Transverse colon (tissue), 4 donors: ENCODE measurements around the gene TAS2R60. TPM values are rescaled to one million over a fixed set of nuclear protein-coding genes. Genes with fewer than 3 reads are reported as not detected.

Experiments
- DNase-seq: peaks from one replicate; pipeline ENCODE4 v3.0.0-alpha.2; 2019
- H3K27ac ChIP-seq, 4 donors: fragments of 200-600 bp; sonication (generic); 2 replicates each; pipeline ENCODE4 v1.5.1; 2016 to 2018; ENCODE audit warnings: inconsistent platforms in 4 of 4
- H3K27me3 ChIP-seq: fragments of 200-600 bp; sonication (generic); 2 replicates; pipeline ENCODE4 v1.5.1; 2017; ENCODE audit warnings: inconsistent platforms
- H3K36me3 ChIP-seq, 4 donors: fragments of 200-600 bp; sonication (generic); 2 replicates each; pipeline ENCODE4 v1.5.1; 2017 to 2019; ENCODE audit warnings: inconsistent platforms in 4 of 4
- H3K4me1 ChIP-seq, 4 donors: fragments of 200-600 bp; sonication (generic); 2 replicates each; pipeline ENCODE4 v1.5.1; 2017 to 2020; ENCODE audit warnings: inconsistent platforms in 4 of 4
- H3K4me3 ChIP-seq, 4 donors: fragments of 200-600 bp; sonication (generic); 1 replicate in 1 of 4; 2 replicates in 3 of 4; pipeline versions ENCODE4 v1.5.1 to v1.6.1; 2017 to 2019; ENCODE audit warnings: inconsistent platforms in 4 of 4
- H3K9me3 ChIP-seq, 2 donors: fragments of 200-600 bp; sonication (generic); 2 replicates each; pipeline ENCODE4 v1.5.1; 2017 to 2019; ENCODE audit warnings: inconsistent platforms in 2 of 2
- CTCF ChIP-seq, 5 experiments: fragments of 200-600 bp in 3 of 5; fragments of 450-650 bp in 2 of 5; sonication (generic) in 3 of 5; IDR thresholded peaks; 1 replicate in 2 of 5; 2 replicates in 3 of 5; pipeline ENCODE4 v1.5.1; 2016 to 2017; ENCODE audit warnings: antibody characterized with exemption in 5 of 5, inconsistent platforms in 3 of 5, mild to moderate bottlenecking in 2 of 5, moderate library complexity in 1 of 5
- EP300 ChIP-seq: sonication (generic); formaldehyde crosslinking; IDR thresholded peaks from one replicate; pipeline ENCODE4 v1.6.1; 2017; ENCODE audit warnings: antibody characterized with exemption, low read depth
- POLR2A ChIP-seq: fragments of 450-650 bp; IDR thresholded peaks from one replicate; pipeline ENCODE4 v1.6.1; 2016; ENCODE audit warnings: antibody characterized with exemption, mild to moderate bottlenecking, moderate library complexity
- POLR2AphosphoS5 ChIP-seq, 3 donors: sonication (generic); formaldehyde crosslinking; IDR thresholded peaks; one replicate each; pipeline ENCODE4 v1.6.1; 2016; ENCODE audit warnings: antibody characterized with exemption in 3 of 3
- WGBS, 2 donors: methylation state at CpG; one replicate each; pipeline ENCODE4 v1.1.5; 2018; ENCODE audit warnings: low coverage in 1 of 2; 5-methylcytosine and 5-hydroxymethylcytosine counted together
- in situ Hi-C, 4 donors: fragments of 200-750 bp; cut with MboI; loops; one replicate each; pipeline versions ENCODE4 v1.15.0 to v1.15.1; 2017; ENCODE audit warnings: low sequenced_read_pairs in 3 of 4, low pct_ligation_motif_present in 1 of 4, low pct_unique_long_range_greater_than_20kb in 1 of 4
- intact Hi-C: fragments of 100-400 bp; cut with DNase I; formaldehyde crosslinking; loops from one replicate; pipeline ENCODE4 v1.15.1; 2023; ENCODE audit warnings: low total_unique reads
- total RNA-seq, 4 donors: library from RNA; depleted of rRNA; stranded (reverse); fragments of >200 nt; gene quantifications; one replicate each; pipeline ENCODE4 v1.1.0, GENCODE V29; 2016

Gene TAS2R60
- total RNA-seq, 4 donors from 2014 or later = not detected

- intact Hi-C loops = no loop called here
Measured at GRCh38 chr7:143490717-143491306, 47.6 kb downstream of the TAS2R60 start.

GRCh38 chr7:143492043-143492471 is 48.8 kb downstream of the TAS2R60 start:
- in situ Hi-C loops (loop anchor here in 1 of 4 donors (10.0 kb wide), 1 partner anchor 257 kb away; no protein-coding TSS in a partner anchor), intact Hi-C loops (no loop called here)
- Histone ChIP-seq H3K9me3 (no peaks in the 10 kb centered on the region), H3K27me3 (no peaks in the 10 kb centered on the region), H3K27ac (no peak overlapping the region), H3K4me1 (peaks cover 0 to 10% (median 2%) of the 10 kb centered on the region in 4 donors), H3K4me3 (no peak overlapping the region), H3K36me3 (no peaks in the 10 kb centered on the region)
- no peak for DNase-seq
- 73 to 84% methylated on average over 2 of the region's 2 CpGs for WGBS, 2 donors
- TF ChIP-seq POLR2A (no peak), CTCF (IDR thresholded peaks at IDR 0.05) (no peak), EP300 (no peak), POLR2AphosphoS5 (IDR thresholded peaks at IDR 0.05) (no peak)

More at GRCh38 chr7:143490717-143491306, 47.6 kb downstream of the TAS2R60 start:
- WGBS, 2 donors = 100% methylated on average over 1 of the region's 1 CpG; no CpG with 5 or more reads in 1 of the 2 donors
- Histone ChIP-seq H3K27ac (no peak overlapping the region), H3K36me3 (no peaks in the 10 kb centered on the region), H3K4me3 (no peak overlapping the region), H3K27me3 (no peaks in the 10 kb centered on the region), H3K9me3 (no peaks in the 10 kb centered on the region), H3K4me1 (peaks cover 0 to 16% (median 2%) of the 10 kb centered on the region in 4 donors)
- DNase-seq = no peak
- in situ Hi-C loops = loop anchor here in 1 of 4 donors (10.0 kb wide), 1 partner anchor 256 kb away; no protein-coding TSS in a partner anchor
- TF ChIP-seq CTCF (IDR thresholded peaks at IDR 0.05) (peak; percentile 25 to 47 (median 44)), EP300 (no peak), POLR2A (no peak)

GRCh38 chr7:143492799-143493739 is 49.8 kb downstream of the TAS2R60 start:
- in situ Hi-C loops (loop anchor here in 1 of 4 donors (10.0 kb wide), 1 partner anchor 258 kb away; no protein-coding TSS in a partner anchor), intact Hi-C loops (no loop called here)
- H3K27me3 ChIP-seq = no peaks in the 10 kb centered on the region
- no peak for DNase-seq
- H3K4me1 ChIP-seq = no peaks in the 10 kb centered on the region
- 71 to 75% methylated on average over 6 of the region's 6 CpGs for WGBS, 2 donors
- no peak overlapping the region for H3K4me3 ChIP-seq
- H3K36me3 ChIP-seq = no peaks in the 10 kb centered on the region
- TF ChIP-seq POLR2A = no peak
- TF ChIP-seq EP300 = no peak
- TF ChIP-seq POLR2AphosphoS5 (IDR thresholded peaks at IDR 0.05) = no peak
- no peak for TF ChIP-seq CTCF (IDR thresholded peaks at IDR 0.05)
- H3K27ac ChIP-seq = no peak overlapping the region
- H3K9me3 ChIP-seq = no peaks in the 10 kb centered on the region

GRCh38 chr7:143493751-143494150 is 50.5 kb downstream of the TAS2R60 start:
- in situ Hi-C loops = loop anchor here in 1 of 4 donors (10.0 kb wide), 1 partner anchor 259 kb away; no protein-coding TSS in a partner anchor
- WGBS, 2 donors = 86 to 97% methylated on average over 1 of the region's 1 CpG
- TF ChIP-seq POLR2AphosphoS5 (IDR thresholded peaks at IDR 0.05) = no peak
- no peak for TF ChIP-seq POLR2A
- no peak for TF ChIP-seq EP300

More at GRCh38 chr7:143493751-143494150, 50.5 kb downstream of the TAS2R60 start:
- no peaks in the 10 kb centered on the region for H3K4me1 ChIP-seq
- H3K4me3 ChIP-seq = no peak overlapping the region
- H3K36me3 ChIP-seq = no peaks in the 10 kb centered on the region
- intact Hi-C loops = no loop called here
- H3K27me3 ChIP-seq = no peaks in the 10 kb centered on the region
- no peak overlapping the region for H3K27ac ChIP-seq
- H3K9me3 ChIP-seq = no peaks in the 10 kb centered on the region
- DNase-seq = no peak

Other genes starting within 250 kb of the TAS2R60 start
- gene TAS2R40, start 221.4 kb upstream of the TAS2R60 start, total RNA-seq = not detected
- gene GSTK1, start 180.0 kb upstream of the TAS2R60 start, total RNA-seq = 100 to 1,000 TPM; 333 to 472 (median 376) TPM
- 100 to 1,000 TPM in 1 of 4 donors, 10 to 100 TPM in 3; 46.4 to 127 (median 52.2) TPM for gene TMEM139, start 158.5 kb upstream of the TAS2R60 start, total RNA-seq
- gene CASP2, start 155.1 kb upstream of the TAS2R60 start, total RNA-seq = 10 to 100 TPM; 13.5 to 38.9 (median 17.6) TPM
- not detected for gene CLCN1, start 127.3 kb upstream of the TAS2R60 start, total RNA-seq
- gene FAM131B, start 80.7 kb upstream of the TAS2R60 start, total RNA-seq = 10 to 100 TPM in 1 of 4 donors, 1 to 10 TPM in 3; 2.2 to 33.4 (median 4.7) TPM
- gene ZYX, start 62.1 kb upstream of the TAS2R60 start, total RNA-seq = 100 to 1,000 TPM in 2 of 4 donors, 10 to 100 TPM in 2; 45.2 to 217 (median 110) TPM
- gene EPHA1, start 34.6 kb upstream of the TAS2R60 start, total RNA-seq = 10 to 100 TPM; 21.1 to 29.9 (median 24.8) TPM
- not detected for gene TAS2R41, start 34.4 kb downstream of the TAS2R60 start, total RNA-seq
- 1 to 10 TPM in 1 of 4 donors, under 1 TPM in 1, not detected in 2; 0.55 to 1.6 TPM for gene CTAGE15, start 128.3 kb downstream of the TAS2R60 start, total RNA-seq
- gene TCAF2, start 177.5 kb downstream of the TAS2R60 start, total RNA-seq = 1 to 10 TPM; 1.6 to 3.4 (median 3.2) TPM